Measurements from ENCODE around the gene ABRACL.
A peak's percentile ranks its signal among the peaks of the same experiment; 100 is the strongest.
"Not testable (repeated sequence)": the region's sequence is repeated elsewhere in the genome, so short reads cannot be mapped to it uniquely, and the experiment has no call there.

Gene ABRACL

GRCh38 chr6:139019722-139020121 is 8.8 kb upstream of the ABRACL start:
- TF ChIP-seq, protein P1, sequence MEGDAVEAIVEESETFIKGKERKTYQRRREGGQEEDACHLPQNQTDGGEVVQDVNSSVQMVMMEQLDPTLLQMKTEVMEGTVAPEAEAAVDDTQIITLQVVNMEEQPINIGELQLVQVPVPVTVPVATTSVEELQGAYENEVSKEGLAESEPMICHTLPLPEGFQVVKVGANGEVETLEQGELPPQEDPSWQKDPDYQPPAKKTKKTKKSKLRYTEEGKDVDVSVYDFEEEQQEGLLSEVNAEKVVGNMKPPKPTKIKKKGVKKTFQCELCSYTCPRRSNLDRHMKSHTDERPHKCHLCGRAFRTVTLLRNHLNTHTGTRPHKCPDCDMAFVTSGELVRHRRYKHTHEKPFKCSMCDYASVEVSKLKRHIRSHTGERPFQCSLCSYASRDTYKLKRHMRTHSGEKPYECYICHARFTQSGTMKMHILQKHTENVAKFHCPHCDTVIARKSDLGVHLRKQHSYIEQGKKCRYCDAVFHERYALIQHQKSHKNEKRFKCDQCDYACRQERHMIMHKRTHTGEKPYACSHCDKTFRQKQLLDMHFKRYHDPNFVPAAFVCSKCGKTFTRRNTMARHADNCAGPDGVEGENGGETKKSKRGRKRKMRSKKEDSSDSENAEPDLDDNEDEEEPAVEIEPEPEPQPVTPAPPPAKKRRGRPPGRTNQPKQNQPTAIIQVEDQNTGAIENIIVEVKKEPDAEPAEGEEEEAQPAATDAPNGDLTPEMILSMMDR (conservative IDR thresholded peaks at IDR 0.05; ENCODE audit: low read depth, low read length), result no peak
- no peak overlapping the region for H3K27ac ChIP-seq
- no peaks in the 10 kb centered on the region for H3K36me3 ChIP-seq (ENCODE audit: insufficient read depth)
- H3K9ac ChIP-seq, result no peak overlapping the region
- H3K4me3 ChIP-seq (IDR thresholded peaks at IDR 0.05; ENCODE audit: insufficient read depth, low read depth, low read length), result no peak overlapping the region
- H3K79me2 ChIP-seq (ENCODE audit: insufficient read depth, low read depth), result no peaks in the 10 kb centered on the region
- H3K4me2 ChIP-seq, result no peak overlapping the region
- no peaks in the 10 kb centered on the region for H3K4me1 ChIP-seq (ENCODE audit: low read depth, poor library complexity, severe bottlenecking)
- H2AFZ ChIP-seq (ENCODE audit: low read depth), result no peak overlapping the region
- no peaks in the 10 kb centered on the region for H4K20me1 ChIP-seq (ENCODE audit: insufficient read depth)
- no peaks in the 10 kb centered on the region for H3K27me3 ChIP-seq (ENCODE audit: insufficient read depth, low read depth)

- TF ChIP-seq, protein P1 (conservative IDR thresholded peaks at IDR 0.05; ENCODE audit: low read depth, low read length), result no peak
- H4K20me1 ChIP-seq (ENCODE audit: insufficient read depth), result no peaks in the 10 kb centered on the region
- H3K36me3 ChIP-seq (ENCODE audit: insufficient read depth), result no peaks in the 10 kb centered on the region
- no peak overlapping the region for H2AFZ ChIP-seq (ENCODE audit: low read depth)
- H3K4me1 ChIP-seq (ENCODE audit: low read depth, poor library complexity, severe bottlenecking), result no peaks in the 10 kb centered on the region
- H3K27me3 ChIP-seq (ENCODE audit: insufficient read depth, low read depth), result no peaks in the 10 kb centered on the region
- no peak overlapping the region for H3K27ac ChIP-seq
- H3K4me3 ChIP-seq (IDR thresholded peaks at IDR 0.05; ENCODE audit: insufficient read depth, low read depth, low read length), result no peak overlapping the region
- H3K9ac ChIP-seq, result no peak overlapping the region
- no peak overlapping the region for H3K4me2 ChIP-seq
- no peaks in the 10 kb centered on the region for H3K79me2 ChIP-seq (ENCODE audit: insufficient read depth, low read depth)
These were observed 7.9 kb upstream of the ABRACL start for GRCh38 chr6:139020689-139021088.

GRCh38 chr6:139025416-139025815 is 3.1 kb upstream of the ABRACL start:
- H4K20me1 ChIP-seq (ENCODE audit: insufficient read depth); H3K4me3 ChIP-seq (IDR thresholded peaks at IDR 0.05; ENCODE audit: insufficient read depth, low read depth, low read length); H2AFZ ChIP-seq (ENCODE audit: low read depth); H3K4me2 ChIP-seq; H3K79me2 ChIP-seq (ENCODE audit: insufficient read depth, low read depth); H3K27ac ChIP-seq; H3K27me3 ChIP-seq (ENCODE audit: insufficient read depth, low read depth); H3K9ac ChIP-seq; H3K36me3 ChIP-seq (ENCODE audit: insufficient read depth): not testable (repeated sequence)
- H3K4me1 ChIP-seq (ENCODE audit: low read depth, poor library complexity, severe bottlenecking), result peaks cover 11% of the 10 kb centered on the region

DNA sequence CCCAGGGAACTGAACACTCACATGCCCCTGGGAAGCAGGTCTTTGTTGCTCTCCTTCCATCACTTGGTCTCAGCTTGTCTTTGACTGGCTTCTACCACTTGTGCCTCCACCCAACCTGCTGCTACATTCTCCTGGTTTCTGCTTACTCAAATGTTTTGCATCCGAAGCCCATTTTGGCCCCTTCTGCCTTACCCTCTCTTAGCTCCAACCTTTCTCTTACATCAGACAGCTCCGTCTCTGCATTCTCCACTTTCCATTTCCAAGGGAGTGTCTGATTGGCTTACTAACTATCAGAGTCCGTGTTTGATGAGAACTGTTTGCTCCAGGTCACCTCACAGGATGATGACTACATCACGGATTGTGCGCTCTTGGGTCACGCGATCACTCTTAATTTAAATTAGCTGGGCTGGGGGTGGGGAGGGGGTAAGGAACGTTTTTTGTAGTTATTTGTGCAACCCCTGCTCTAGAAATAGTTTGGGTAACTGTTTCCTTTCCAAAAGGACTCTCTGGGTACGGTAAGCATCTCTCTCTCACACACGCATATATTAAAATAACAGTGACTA is 844 bp upstream of the ABRACL start:
- H2AFZ ChIP-seq (ENCODE audit: low read depth), result peak overlapping the region; percentile 82
- peak overlapping the region; percentile 54 for H3K27ac ChIP-seq
- no peaks in the 10 kb centered on the region for H3K27me3 ChIP-seq (ENCODE audit: insufficient read depth, low read depth)
- H3K79me2 ChIP-seq (ENCODE audit: insufficient read depth, low read depth), result peaks cover 11% of the 10 kb centered on the region; the same call in 1 of the 2 replicates
- H3K36me3 ChIP-seq (ENCODE audit: insufficient read depth), result no peaks in the 10 kb centered on the region
- H3K9ac ChIP-seq, result peak overlapping the region; percentile 79
- no peaks in the 10 kb centered on the region for H4K20me1 ChIP-seq (ENCODE audit: insufficient read depth)
- peak overlapping the region; percentile 76 for H3K4me2 ChIP-seq
- TF ChIP-seq, protein P1 (conservative IDR thresholded peaks at IDR 0.05; ENCODE audit: low read depth, low read length), result no peak
- peaks cover 11% of the 10 kb centered on the region for H3K4me1 ChIP-seq (ENCODE audit: low read depth, poor library complexity, severe bottlenecking)
- no peak overlapping the region for H3K4me3 ChIP-seq (IDR thresholded peaks at IDR 0.05; ENCODE audit: insufficient read depth, low read depth, low read length)

DNA sequence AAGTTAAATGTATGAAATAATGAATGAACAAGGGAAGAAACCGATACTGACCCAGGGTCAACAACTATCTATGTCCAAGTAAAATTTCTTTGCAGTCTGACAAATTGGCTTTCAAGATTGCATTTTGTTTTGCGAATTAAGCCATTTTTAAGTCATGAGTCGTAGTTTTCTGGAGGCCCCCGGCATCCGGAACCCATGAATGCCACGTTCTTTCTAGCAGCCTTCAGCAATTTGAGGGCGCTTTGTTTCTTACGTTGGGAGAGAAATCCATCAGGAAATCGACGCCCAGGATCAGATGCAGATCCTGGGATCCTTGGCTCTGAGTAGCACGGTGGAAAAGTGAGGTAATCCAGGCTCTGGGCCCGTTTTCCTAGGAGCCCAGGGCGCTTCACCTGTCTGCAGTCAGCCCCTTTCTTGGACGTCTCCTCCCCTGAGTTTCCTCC is 309 bp upstream of the ABRACL start:
- Histone ChIP-seq H3K4me1 (ENCODE audit: low read depth, poor library complexity, severe bottlenecking) (peaks cover 11% of the 10 kb centered on the region), H3K4me3 (IDR thresholded peaks at IDR 0.05; ENCODE audit: insufficient read depth, low read depth, low read length) (peak overlapping the region; percentile 29), H4K20me1 (ENCODE audit: insufficient read depth) (no peaks in the 10 kb centered on the region), H3K9ac (peak overlapping the region; percentile 79), H3K4me2 (peak overlapping the region; percentile 76), H3K27ac (peak overlapping the region; percentile 54), H3K79me2 (ENCODE audit: insufficient read depth, low read depth) (peaks cover 11% of the 10 kb centered on the region; the same call in 1 of the 2 replicates), H3K36me3 (ENCODE audit: insufficient read depth) (no peaks in the 10 kb centered on the region), H2AFZ (ENCODE audit: low read depth) (peak overlapping the region; percentile 82), H3K27me3 (ENCODE audit: insufficient read depth, low read depth) (no peaks in the 10 kb centered on the region)
- TF ChIP-seq, protein P1 (conservative IDR thresholded peaks at IDR 0.05; ENCODE audit: low read depth, low read length), result no peak

Data from KMS-11 (cell line).